ENCODE results near the gene DGCR2.

DGCR2 gene

DNA sequence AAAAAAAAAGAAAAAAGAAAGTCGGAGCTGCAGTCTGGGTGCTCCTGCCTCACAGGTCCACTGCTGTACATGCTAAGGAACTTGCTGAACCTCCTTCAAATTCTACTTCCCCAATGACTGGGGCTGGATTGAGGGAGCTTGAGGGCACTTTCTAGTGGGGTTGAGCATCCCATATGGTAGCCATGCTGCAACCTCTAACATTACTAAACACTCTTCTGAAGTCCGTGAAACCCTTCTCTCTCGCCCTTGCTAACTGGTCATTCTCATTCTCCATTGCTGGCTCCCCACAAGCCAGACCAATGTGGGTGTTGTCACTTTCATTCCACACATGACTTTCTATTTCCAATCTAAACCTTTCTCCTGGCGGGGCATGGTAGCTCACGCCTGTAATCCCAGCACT is 21.0 kb upstream of the DGCR2 start:
- no peak overlapping the region for H3K4me3 ChIP-seq (ENCODE audit: low read depth, low read length)
- in situ Hi-C loops (cut with HindIII; ENCODE audit: low sequenced_read_pairs): no loop called here
- TF ChIP-seq, protein P1, sequence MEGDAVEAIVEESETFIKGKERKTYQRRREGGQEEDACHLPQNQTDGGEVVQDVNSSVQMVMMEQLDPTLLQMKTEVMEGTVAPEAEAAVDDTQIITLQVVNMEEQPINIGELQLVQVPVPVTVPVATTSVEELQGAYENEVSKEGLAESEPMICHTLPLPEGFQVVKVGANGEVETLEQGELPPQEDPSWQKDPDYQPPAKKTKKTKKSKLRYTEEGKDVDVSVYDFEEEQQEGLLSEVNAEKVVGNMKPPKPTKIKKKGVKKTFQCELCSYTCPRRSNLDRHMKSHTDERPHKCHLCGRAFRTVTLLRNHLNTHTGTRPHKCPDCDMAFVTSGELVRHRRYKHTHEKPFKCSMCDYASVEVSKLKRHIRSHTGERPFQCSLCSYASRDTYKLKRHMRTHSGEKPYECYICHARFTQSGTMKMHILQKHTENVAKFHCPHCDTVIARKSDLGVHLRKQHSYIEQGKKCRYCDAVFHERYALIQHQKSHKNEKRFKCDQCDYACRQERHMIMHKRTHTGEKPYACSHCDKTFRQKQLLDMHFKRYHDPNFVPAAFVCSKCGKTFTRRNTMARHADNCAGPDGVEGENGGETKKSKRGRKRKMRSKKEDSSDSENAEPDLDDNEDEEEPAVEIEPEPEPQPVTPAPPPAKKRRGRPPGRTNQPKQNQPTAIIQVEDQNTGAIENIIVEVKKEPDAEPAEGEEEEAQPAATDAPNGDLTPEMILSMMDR (IDR thresholded peaks at IDR 0.05; ENCODE audit: low read depth, low read length, missing control alignments): no peak
- no peak for DNase-seq (ENCODE audit: low read depth)

DNA sequence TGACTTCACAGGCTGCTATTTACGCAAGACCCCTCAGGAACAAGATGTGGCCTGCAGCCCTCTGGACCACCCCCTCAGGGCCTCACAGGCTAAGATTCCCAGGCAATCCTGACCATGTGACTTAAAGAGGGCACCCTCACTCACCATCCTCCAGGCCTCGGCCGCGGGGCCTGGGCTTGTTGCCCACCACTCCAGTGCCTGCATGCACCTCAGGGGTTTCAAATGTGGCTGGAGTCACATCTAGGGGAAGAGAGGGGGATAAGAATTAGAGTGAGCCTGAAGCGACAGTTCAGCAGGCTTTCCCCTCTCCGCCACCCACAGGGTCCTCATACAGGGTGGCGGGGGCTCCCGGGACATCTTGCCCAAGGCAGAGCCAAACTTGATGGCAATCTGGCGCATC is 20.2 kb upstream of the DGCR2 start:
- TF ChIP-seq, protein P1 (IDR thresholded peaks at IDR 0.05; ENCODE audit: low read depth, low read length, missing control alignments): no peak
- in situ Hi-C loops (cut with HindIII; ENCODE audit: low sequenced_read_pairs): no loop called here
- H3K4me3 ChIP-seq (ENCODE audit: low read depth, low read length): no peak overlapping the region
- DNase-seq (ENCODE audit: low read depth): no peak

DNA sequence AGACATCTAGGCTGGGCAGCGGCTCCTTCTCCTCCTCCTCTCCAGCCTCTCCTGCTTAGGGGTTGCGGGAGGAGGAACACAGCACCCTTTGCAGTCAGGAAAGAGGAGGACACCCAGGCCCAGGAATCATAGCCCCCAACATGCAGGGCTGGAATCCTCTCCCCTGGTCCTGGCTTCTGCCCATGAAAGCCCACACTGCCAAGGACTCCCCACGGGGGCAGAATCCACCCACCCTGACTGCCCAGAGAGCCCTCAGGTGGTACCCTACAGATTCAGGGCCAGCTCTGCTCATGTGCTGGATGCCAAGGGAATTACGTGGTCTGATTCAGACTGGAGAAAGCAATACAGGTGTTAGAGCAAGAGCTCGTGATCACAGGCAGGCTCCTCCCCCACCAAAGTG is 17.8 kb upstream of the DGCR2 start:
- no peak for DNase-seq (ENCODE audit: low read depth)
- no peak overlapping the region for H3K4me3 ChIP-seq (ENCODE audit: low read depth, low read length)
- TF ChIP-seq, protein P1 (IDR thresholded peaks at IDR 0.05; ENCODE audit: low read depth, low read length, missing control alignments): no peak
- in situ Hi-C loops (cut with HindIII; ENCODE audit: low sequenced_read_pairs): no loop called here

DNA sequence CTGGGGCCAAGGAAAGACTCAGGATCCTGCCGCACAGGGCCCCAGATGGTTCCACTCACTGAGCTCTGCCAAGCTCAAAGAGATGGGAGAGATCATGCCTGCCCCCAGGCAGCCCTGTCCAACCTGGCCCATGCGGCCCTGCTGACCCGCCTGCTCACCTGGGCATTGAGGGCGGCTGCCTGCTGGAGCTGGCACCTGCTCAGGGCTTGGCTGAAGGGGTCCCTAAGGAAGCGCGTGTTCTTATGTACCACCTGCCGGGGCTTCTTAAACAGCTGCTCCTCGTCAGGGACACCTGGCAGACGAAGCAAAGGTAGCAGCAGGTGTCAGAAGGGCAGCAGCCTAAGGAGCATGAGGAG is 16.8 kb upstream of the DGCR2 start:
- no peak overlapping the region for H3K4me3 ChIP-seq (ENCODE audit: low read depth, low read length)
- in situ Hi-C loops (cut with HindIII; ENCODE audit: low sequenced_read_pairs): no loop called here
- no peak for DNase-seq (ENCODE audit: low read depth)
- TF ChIP-seq, protein P1 (IDR thresholded peaks at IDR 0.05; ENCODE audit: low read depth, low read length, missing control alignments): no peak

DNA sequence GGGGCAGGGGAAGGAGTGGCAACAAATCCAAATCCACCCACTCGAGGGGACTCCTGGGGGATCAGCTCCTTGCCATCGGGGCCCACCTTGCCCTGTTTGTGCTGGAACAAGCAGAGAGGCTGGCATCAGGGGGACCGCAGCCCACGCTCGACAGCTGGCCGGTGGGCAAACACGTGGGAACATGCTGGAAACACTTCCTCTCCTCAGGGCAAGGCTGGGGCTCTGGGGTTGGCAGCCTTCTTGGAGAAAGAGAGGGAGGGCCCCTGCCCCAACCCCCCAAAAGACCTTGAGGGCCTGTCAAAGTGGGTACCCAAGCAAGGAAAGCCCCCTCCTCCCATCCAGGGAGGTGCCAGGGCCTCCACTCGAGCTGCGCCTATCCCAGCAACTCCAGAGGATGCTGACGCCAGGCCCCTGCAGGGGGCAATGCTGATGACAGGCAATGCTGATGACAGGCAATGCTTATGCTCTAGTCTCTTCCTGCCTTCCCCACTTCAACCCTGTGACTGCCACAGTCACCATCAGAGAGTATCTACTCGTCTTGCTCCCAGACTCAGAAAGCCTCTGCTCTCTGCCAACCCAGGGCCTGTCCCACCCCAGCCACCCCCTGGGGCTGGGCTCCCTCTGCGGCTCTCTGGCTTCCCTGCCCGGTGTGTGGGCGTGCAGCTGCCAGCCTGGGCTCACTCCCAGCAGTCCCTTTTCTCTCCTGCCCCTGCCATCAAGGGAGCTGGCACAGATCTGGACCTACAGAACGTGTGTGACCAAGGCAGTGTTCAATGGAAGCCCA is 16.2 kb upstream of the DGCR2 start:
- no peak overlapping the region for H3K4me3 ChIP-seq (ENCODE audit: low read depth, low read length)
- TF ChIP-seq, protein P1 (IDR thresholded peaks at IDR 0.05; ENCODE audit: low read depth, low read length, missing control alignments): no peak
- no peak for DNase-seq (ENCODE audit: low read depth)
- in situ Hi-C loops (cut with HindIII; ENCODE audit: low sequenced_read_pairs): no loop called here

DNA sequence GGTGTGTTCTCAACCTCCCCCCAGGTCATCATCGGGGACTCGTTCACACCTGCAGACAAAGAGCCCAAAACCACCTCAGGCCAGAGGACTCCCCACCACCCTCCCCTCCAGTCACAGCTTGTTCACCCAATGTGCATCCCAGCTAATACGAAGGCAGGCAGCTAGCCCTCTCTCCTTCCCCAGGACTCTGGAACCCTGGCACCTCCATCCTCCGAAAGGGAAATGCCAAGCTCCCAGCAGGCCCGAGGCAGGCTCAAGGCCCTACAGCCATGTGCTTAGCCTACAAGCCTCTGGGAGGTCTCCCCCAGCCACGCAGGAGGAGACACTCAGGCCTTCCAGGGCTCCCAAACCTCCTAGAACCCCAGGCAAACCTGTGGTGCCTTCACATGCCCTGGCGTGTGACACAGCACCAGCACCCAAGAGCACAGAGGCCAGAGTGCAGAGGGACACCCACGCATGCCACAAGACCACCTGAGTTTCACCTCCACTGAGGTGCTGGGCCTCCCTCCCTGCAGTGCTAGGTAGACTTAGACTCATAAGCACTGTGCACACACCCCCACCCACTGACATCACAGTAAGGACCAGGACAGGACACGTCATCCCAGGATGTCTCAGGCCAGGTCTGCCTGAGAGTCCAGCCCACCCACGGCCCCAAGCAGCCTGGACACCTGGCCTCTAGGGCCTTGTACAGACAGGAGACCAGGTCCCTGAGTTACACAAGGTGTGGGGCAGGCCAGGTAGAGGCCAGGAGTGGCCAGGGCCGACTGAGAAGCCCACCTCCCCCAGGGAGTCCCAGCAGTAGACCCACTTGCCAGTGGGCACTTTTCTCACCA is 15.4 kb upstream of the DGCR2 start:
- TF ChIP-seq, protein P1 (IDR thresholded peaks at IDR 0.05; ENCODE audit: low read depth, low read length, missing control alignments): no peak
- in situ Hi-C loops (cut with HindIII; ENCODE audit: low sequenced_read_pairs): no loop called here
- DNase-seq (ENCODE audit: low read depth): no peak
- H3K4me3 ChIP-seq (ENCODE audit: low read depth, low read length): no peak overlapping the region

All from astrocyte of the cerebellum (primary cell).